GM18526 (cell line): ENCODE results near the gene LHFPL3.

Experiments used
- POLR2A ChIP-seq: IDR thresholded peaks from 3 replicates; pipeline ENCODE4 v1.6.1; 2011; ENCODE audit not compliant: insufficient read length; ENCODE audit errors: extremely low read depth

The LHFPL3 gene

GRCh38 chr7:104431930-104432329 lies 103.5 kb downstream of the LHFPL3 start:
- no peak for TF ChIP-seq POLR2A

- no peak for TF ChIP-seq POLR2A
Measured at GRCh38 chr7:104434129-104434528, 105.7 kb downstream of the LHFPL3 start.

GRCh38 chr7:104442481-104442880 lies 114.1 kb downstream of the LHFPL3 start:
- no peak for TF ChIP-seq POLR2A

- no peak for TF ChIP-seq POLR2A
Measured at GRCh38 chr7:104444017-104444416, 115.6 kb downstream of the LHFPL3 start.

GRCh38 chr7:104445393-104445792 lies 117.0 kb downstream of the LHFPL3 start:
- TF ChIP-seq POLR2A = no peak

- TF ChIP-seq POLR2A = no peak
Measured at GRCh38 chr7:104450861-104451260, 122.5 kb downstream of the LHFPL3 start.

- TF ChIP-seq POLR2A = no peak
Measured at GRCh38 chr7:104453190-104453589, 124.8 kb downstream of the LHFPL3 start.

- no peak for TF ChIP-seq POLR2A
Measured at GRCh38 chr7:104458875-104459274, 130.5 kb downstream of the LHFPL3 start.

- no peak for TF ChIP-seq POLR2A
Measured at GRCh38 chr7:104469166-104469820, 140.9 kb downstream of the LHFPL3 start.

GRCh38 chr7:104480529-104480928 lies 152.1 kb downstream of the LHFPL3 start:
- no peak for TF ChIP-seq POLR2A

- TF ChIP-seq POLR2A = no peak
Measured at GRCh38 chr7:104482362-104483037, 154.1 kb downstream of the LHFPL3 start.

- TF ChIP-seq POLR2A = no peak
Measured at GRCh38 chr7:104486931-104487330, 158.5 kb downstream of the LHFPL3 start.

GRCh38 chr7:104487642-104488041 lies 159.2 kb downstream of the LHFPL3 start:
- TF ChIP-seq POLR2A = no peak

GRCh38 chr7:104497379-104497967 lies 169.1 kb downstream of the LHFPL3 start:
- no peak for TF ChIP-seq POLR2A

GRCh38 chr7:104499975-104500374 lies 171.6 kb downstream of the LHFPL3 start:
- no peak for TF ChIP-seq POLR2A

GRCh38 chr7:104509874-104510273 lies 181.5 kb downstream of the LHFPL3 start:
- TF ChIP-seq POLR2A = no peak
